Femur (tissue), 1 donor: ENCODE measurements around the gene PNMA3.
"Not testable (repeated sequence)": the region's sequence is repeated elsewhere in the genome, so short reads cannot be mapped to it uniquely, and the experiment has no call there.

Source experiments
- DNase-seq: peaks from one replicate; pipeline ENCODE4 v3.0.0-alpha.2; 2017

PNMA3 gene

GRCh38 chrX:153074262-153074899 is 18.1 kb downstream of the PNMA3 start:
- DNase-seq, result no peak

DNA sequence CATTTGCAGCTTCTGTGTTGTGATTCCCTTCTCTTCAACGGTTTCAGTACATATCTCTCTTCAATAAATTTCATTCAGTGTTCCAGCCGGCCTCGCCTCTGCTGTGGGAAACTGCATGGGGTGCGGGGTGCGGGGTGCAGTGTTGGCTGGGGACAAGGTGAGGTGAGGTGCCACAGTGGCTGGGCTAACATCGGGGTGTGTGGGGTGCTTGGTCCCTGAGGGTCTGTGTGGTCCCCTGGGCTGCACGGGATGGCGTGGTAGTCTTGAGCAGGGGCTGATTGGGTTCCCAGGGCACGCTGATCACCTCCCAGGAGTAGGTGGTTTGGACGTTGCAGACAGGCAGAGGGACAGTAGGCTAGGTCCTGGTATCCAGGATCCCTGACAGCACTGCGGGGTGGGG is 18.7 kb downstream of the PNMA3 start:
- no peak for DNase-seq

DNA sequence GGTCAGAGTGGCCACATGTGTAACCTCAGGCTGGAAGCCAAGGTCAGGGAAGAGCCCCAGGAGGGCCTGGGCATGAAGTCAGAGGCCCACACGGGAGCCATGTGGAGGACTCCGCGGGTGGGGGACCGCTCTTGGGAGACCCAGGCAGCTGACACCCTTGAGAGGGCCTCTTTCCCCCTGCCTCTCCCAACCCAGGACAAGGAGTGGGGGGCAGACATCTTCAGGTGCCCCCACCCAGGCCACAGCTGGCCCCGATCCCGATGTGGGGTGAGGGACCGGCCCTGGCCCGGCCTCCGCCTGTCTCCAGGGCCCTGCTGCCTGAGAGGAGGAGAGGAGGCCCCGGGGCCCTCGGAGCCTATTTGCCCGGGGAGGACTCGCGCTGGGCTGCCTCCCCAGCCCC is 19.1 kb downstream of the PNMA3 start:
- no peak for DNase-seq

DNA sequence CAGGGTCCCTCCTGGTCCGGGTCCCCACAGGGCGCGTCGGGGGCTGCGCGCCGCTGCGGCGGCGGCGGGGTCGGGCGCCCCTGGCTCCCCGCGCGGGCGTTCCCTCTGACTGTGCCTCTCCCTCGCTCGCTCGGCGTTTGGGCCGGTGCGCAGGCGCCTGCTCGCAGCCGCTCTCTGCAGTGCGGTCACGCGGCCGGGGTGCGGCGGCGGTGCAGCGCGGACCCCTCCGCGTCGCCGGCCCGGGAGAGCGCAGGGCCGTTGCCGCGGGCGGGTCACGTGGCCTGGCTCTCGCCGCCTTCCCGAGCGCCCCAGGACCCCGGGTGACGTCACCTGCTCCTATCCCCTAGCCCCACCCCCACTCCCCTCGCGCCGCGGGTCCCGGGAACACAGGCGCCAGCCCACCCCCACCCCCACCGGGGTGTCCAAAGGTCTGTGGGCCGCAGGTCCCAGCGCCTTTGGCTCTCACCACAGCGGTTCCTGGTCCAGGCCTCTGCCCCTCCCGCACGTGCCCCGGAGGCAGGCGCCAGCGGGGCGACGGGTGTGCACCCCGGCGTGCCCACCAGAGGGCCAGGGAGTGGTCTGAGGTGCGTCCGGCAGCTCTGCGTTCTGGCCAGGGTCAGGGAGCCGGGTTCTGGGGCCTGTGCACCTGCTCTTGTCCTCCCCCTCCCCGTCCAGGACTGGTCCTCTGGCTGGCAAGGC is 21.3 kb downstream of the PNMA3 start:
- not testable (repeated sequence) for DNase-seq

DNA sequence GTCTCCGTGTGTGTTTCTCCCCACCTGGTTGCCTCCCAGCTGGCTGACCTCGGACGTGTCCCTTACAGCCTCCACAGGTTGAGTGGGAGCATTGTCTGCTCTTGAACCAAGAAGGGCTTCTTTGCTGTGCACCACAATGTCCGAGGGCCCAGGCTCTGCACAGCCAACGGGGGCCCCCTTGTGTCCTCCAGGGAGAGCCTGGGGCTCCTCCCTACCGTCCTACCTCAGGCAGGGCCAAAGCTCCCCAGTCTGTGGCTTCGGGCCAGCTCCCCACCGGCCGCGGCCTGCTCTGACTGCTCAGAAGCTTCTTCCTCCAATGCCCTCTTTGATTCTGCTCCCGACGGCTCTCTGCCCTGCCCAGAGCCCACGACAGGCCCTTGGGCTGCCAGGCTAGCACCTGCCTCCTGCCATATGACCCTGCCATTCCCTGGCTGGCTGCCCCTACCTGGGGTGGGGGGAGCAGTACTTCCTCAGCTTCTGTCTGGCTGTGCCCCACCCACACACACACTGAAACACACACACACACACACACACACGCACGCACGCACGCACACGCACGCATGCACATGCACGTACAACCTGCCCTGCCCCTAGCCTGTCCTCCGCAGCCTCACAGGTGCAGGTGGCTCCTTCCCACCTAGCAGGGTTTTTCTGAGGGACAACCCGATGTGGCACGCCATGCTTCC is 27.1 kb downstream of the PNMA3 start:
- DNase-seq, result not testable (repeated sequence)

DNA sequence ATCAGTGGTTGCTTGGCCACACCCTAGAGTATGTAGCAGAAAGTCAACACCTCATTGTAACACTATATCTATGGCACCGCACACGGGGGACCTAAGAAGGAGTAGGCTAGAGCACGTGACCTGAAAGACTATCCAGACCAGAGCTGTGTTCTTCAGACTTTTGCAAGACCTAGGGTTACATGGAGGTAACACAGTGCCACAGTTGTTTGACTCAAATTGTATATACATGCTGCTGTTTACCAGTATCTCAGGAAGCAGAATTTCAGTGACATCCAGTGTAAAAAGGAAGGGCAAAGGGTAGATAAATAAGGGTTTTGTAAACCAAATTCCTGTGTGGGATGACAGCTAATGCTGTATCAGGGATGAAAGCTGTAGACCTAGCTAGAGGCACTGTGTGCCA is 46.1 kb downstream of the PNMA3 start:
- DNase-seq, result no peak

DNA sequence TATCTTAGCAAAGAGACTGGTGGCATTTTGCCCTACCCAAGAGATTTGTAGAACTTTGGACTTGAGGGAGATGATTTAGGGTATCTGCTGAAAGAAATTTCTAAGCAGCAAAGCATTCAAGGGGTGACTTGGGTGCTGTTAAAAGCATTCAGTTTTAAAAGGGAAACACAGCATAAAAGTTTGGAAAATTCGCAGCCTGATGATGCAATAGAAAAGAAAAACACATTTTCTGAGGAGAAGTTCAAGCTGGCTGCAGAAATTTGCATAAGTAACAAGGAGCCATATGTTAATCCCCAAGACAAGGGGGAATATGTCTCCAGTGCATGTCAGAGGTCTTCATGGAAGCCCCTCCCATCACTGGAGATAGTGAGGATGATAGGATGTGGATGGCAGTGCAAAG is 48.7 kb downstream of the PNMA3 start:
- DNase-seq, result not testable (repeated sequence)

DNA sequence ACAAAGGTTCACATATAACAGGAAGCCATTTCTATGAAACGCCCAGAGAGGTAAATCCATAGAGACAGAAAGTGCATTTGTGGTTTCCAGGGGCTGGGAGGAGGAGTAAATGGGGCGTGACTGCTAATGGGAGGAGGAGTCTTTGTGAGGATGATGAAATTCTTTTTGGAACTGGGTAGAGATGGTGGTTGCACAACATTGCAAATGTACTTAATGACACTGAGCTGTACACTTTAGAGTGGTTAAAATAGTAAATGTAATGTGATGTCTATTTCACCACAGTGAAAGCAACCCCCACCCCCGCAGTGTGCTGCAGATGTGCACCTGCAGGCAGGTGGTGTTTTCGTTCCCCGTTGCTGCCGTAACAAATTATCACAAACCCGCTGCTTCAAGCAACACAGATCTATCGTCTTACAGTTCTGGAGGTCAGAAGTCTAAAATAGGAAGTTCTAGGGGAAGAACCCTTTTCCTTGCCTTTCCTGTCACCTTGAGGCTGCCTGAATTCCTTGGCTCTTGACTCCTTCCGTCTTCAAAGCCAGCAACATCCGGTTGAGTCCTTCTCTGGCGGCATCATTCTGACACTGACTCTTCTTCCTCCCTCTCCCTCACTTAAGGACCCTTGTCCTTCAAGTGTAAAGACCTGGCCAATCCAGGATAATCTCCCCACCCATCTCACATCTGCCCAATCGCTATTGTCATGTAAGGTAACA is 50.0 kb downstream of the PNMA3 start:
- not testable (repeated sequence) for DNase-seq
